Mesothelial cell of epicardium (in vitro differentiated cells): ENCODE results near the gene C6orf118. TPM values are rescaled to one million over a fixed set of nuclear protein-coding genes. Genes with fewer than 3 reads are reported as not detected.

Experiments
- DNase-seq, 2 experiments: peaks; one replicate each; pipeline ENCODE4 v3.0.0; 2021; ENCODE audit warnings: low spot score in 2 of 2; ENCODE audit not compliant: unreplicated experiment in 2 of 2
- H3K27ac Mint-ChIP-seq: 2 replicates; pipeline ENCODE4 v1.8.0; 2021; ENCODE audit warnings: mixed read lengths
- H3K27me3 Mint-ChIP-seq: 2 replicates; pipeline ENCODE4 v1.8.0; 2021; ENCODE audit warnings: low read depth, mixed read lengths
- H3K36me3 Mint-ChIP-seq: 2 replicates; pipeline ENCODE4 v1.8.0; 2021; ENCODE audit warnings: mixed read lengths
- H3K4me1 Mint-ChIP-seq: 2 replicates; pipeline ENCODE4 v1.8.0; 2021; ENCODE audit warnings: mixed read lengths
- H3K4me3 Mint-ChIP-seq: 2 replicates; pipeline ENCODE4 v1.8.0; 2021; ENCODE audit warnings: mild to moderate bottlenecking, moderate library complexity, mixed read lengths
- H3K9me3 Mint-ChIP-seq: 2 replicates; pipeline ENCODE4 v1.8.0; 2021; ENCODE audit warnings: mixed read lengths
- CTCF ChIP-seq: fragments of 200-600 bp; sonication (generic); IDR thresholded peaks from one replicate; pipeline ENCODE4 v1.5.0; 2021; ENCODE audit warnings: antibody characterized with exemption; ENCODE audit not compliant: unreplicated experiment
- total RNA-seq: library from RNA; stranded (reverse); gene quantifications from 3 replicates; pipeline ENCODE4 v1.2.1, GENCODE V29; 2021

Gene C6orf118
- total RNA-seq, 1 donor from 2014 or later = 0.27 TPM

DNA sequence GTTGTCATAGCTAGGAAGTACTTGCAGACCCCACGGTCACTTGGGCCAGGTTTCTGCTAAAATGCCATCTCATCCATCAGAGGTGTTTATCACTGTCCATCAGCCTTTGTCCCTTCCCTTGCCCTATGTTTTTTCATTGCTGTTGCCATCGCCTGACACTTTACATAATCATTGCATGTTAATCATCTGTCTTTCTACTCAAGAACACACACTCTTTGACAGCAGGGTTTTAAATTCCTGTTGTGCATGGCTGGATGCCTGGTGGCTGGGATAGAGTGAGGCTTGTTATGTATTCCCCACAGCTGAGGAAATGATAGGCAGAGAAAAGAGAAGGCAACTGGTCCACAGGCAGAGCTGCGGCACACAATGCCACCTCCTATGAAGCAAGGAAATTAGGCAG is 11.7 kb upstream of the C6orf118 start:
- DNase-seq = no peak
- H3K4me1 Mint-ChIP-seq = no peaks in the 10 kb centered on the region
- no peak overlapping the region for H3K27ac Mint-ChIP-seq
- H3K4me3 Mint-ChIP-seq = no peak overlapping the region
- H3K27me3 Mint-ChIP-seq = peaks cover 1% of the 10 kb centered on the region
- no peak for TF ChIP-seq CTCF
- H3K9me3 Mint-ChIP-seq = peaks cover 47% of the 10 kb centered on the region
- H3K36me3 Mint-ChIP-seq = no peaks in the 10 kb centered on the region

DNA sequence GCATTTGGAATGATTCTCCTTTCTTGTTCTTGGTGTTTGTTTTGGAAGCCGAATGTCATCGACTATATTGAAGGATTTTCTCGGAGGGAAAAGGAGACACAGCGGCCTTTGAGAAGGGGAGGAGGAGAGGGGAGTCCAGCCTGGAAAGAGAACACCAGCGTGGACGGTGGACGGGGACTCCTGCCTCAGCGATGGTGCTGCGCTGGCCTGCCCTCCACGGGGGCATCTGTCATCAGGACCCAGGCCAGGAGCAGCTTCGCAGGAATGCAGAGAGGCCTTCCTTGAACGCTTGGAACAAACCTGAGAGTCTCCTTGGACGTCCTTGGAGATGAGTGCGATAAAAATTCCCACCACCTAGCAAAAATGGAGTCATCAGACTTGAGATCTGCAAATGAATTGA is 8.3 kb upstream of the C6orf118 start:
- no peak for DNase-seq
- no peaks in the 10 kb centered on the region for H3K4me1 Mint-ChIP-seq
- peaks cover 36% of the 10 kb centered on the region for H3K9me3 Mint-ChIP-seq
- no peak overlapping the region for H3K4me3 Mint-ChIP-seq
- peaks cover 12% of the 10 kb centered on the region for H3K27me3 Mint-ChIP-seq
- H3K36me3 Mint-ChIP-seq = no peaks in the 10 kb centered on the region
- H3K27ac Mint-ChIP-seq = no peak overlapping the region
- TF ChIP-seq CTCF = no peak

DNA sequence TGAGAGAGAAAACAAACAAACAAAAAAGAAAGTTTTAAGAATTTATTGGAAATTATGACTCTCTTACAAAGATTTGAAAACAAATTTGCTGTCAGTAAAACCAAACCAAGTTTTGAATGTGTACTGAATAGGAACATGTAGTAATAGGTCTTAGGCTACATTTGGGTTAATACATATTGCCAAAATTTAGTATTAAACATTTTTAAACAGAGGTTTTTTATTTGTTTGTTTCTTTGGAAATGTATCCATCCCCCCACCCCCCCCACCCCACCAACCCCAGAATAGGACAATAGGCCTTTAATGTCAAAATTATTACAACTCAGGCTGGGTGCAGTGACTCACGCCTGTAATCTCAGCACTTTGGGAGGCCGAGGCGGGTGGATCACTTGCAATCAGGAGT is 2.5 kb downstream of the C6orf118 start:
- peaks cover 4% of the 10 kb centered on the region for H3K4me1 Mint-ChIP-seq
- TF ChIP-seq CTCF = no peak
- no peaks in the 10 kb centered on the region for H3K36me3 Mint-ChIP-seq
- no peak overlapping the region for H3K27ac Mint-ChIP-seq
- H3K9me3 Mint-ChIP-seq = no peaks in the 10 kb centered on the region
- H3K4me3 Mint-ChIP-seq = no peak overlapping the region
- H3K27me3 Mint-ChIP-seq = peaks cover 30% of the 10 kb centered on the region
- no peak for DNase-seq

DNA sequence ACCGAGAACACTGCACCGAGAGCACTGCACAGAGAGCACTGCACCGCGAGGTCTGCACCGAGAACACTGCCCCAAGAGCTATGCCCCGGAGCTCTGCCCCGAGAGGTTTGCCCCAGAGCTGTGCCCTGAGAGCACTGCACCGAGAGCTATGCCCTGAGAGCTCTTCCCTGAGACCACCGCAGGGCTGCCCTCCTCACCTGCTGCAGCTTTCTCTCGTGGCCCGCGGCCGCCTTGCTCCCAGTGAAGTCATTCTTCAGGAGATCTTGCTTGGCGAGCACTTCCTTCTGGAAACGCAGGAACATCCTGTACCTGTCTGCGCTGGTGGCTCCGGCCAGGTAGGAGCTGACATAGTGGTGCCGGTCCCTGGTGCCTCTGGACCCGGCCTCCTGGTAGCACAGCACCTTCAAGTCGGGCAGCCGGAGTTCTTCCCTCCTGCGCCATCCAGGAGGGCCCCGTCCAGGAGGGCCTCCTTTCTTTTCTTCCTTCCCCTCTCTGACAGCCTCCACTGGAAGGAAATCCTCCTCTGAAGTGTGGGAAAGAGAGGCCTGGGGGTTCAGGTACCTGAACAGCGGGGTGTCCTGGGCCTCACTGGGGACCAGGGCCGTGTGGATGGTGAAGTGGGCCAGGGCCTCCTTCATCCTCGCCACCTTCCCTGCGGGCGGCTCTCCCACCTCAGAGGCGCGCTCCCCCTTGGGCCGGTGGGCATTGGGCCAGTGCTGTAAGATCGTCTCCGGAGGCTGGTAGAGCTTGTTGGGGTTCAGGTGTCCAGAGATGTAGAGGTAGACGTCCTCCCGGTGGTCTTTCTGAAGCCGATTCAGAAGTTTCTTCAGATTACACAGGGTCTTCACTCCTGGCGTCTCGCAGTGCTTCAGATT is 7.8 kb downstream of the C6orf118 start:
- H3K4me1 Mint-ChIP-seq = no peaks in the 10 kb centered on the region
- H3K27ac Mint-ChIP-seq = no peak overlapping the region
- H3K36me3 Mint-ChIP-seq = no peaks in the 10 kb centered on the region
- no peak for DNase-seq
- no peaks in the 10 kb centered on the region for H3K9me3 Mint-ChIP-seq
- peaks cover 7% of the 10 kb centered on the region for H3K27me3 Mint-ChIP-seq
- no peak overlapping the region for H3K4me3 Mint-ChIP-seq
- no peak for TF ChIP-seq CTCF

GRCh38 chr6:165300422-165300936 is 8.9 kb downstream of the C6orf118 start:
- Mint-ChIP-seq H3K27ac (no peak overlapping the region), H3K36me3 (no peaks in the 10 kb centered on the region), H3K27me3 (peaks cover 12% of the 10 kb centered on the region), H3K9me3 (no peaks in the 10 kb centered on the region), H3K4me1 (no peaks in the 10 kb centered on the region), H3K4me3 (no peak overlapping the region)
- TF ChIP-seq CTCF = no peak
- no peak for DNase-seq
